ENCODE data around the gene ITGA1. TPM values are rescaled to one million over a fixed set of nuclear protein-coding genes. Genes with fewer than 3 reads are reported as not detected.

Gene ITGA1
- total RNA-seq, 4 donors from 2014 or later = 9.3 to 88.9 (median 17.6) TPM

GRCh38 chr5:52830650-52831049, 42.9 kb downstream of the ITGA1 start:
- intact Hi-C loops (cut with DNase I) = no loop called here
- no peak for DNase-seq
- no peaks in the 10 kb centered on the region for H3K27me3 ChIP-seq
- peaks cover 0 to 7% (median 0%) of the 10 kb centered on the region in 3 donors for H3K9me3 ChIP-seq
- H3K27ac ChIP-seq = no peak overlapping the region
- H3K4me3 ChIP-seq = no peak overlapping the region
- no peaks in the 10 kb centered on the region for H3K4me1 ChIP-seq
- WGBS, 2 donors = 78 to 79% methylated on average over 2 of the region's 2 CpGs
- H3K36me3 ChIP-seq = no peaks in the 10 kb centered on the region
- TF ChIP-seq CTCF (IDR thresholded peaks at IDR 0.05) = no peak
- TF ChIP-seq POLR2A (IDR thresholded peaks at IDR 0.05) = no peak

GRCh38 chr5:52831786-52832511, 44.2 kb downstream of the ITGA1 start:
- DNase-seq = no peak
- Histone ChIP-seq H3K27ac (no peak overlapping the region), H3K9me3 (peaks cover 0 to 7% (median 0%) of the 10 kb centered on the region in 3 donors), H3K27me3 (no peaks in the 10 kb centered on the region), H3K4me3 (no peak overlapping the region), H3K36me3 (no peaks in the 10 kb centered on the region), H3K4me1 (peaks cover 0 to 5% (median 0%) of the 10 kb centered on the region in 3 donors)
- intact Hi-C loops (cut with DNase I) = no loop called here
- 60 to 68% methylated on average over 2 of the region's 2 CpGs for WGBS, 2 donors
- TF ChIP-seq CTCF (IDR thresholded peaks at IDR 0.05) = no peak
- no peak for TF ChIP-seq POLR2A (IDR thresholded peaks at IDR 0.05)

- intact Hi-C loops (cut with DNase I) = no loop called here
- H3K4me3 ChIP-seq = no peak overlapping the region
- DNase-seq = no peak
- TF ChIP-seq CTCF (IDR thresholded peaks at IDR 0.05) (no peak), POLR2A (IDR thresholded peaks at IDR 0.05) (no peak)
- H3K27ac ChIP-seq = no peak overlapping the region
- H3K36me3 ChIP-seq = no peaks in the 10 kb centered on the region
- peaks cover 0 to 10% (median 0%) of the 10 kb centered on the region in 3 donors for H3K4me1 ChIP-seq
- H3K27me3 ChIP-seq = no peaks in the 10 kb centered on the region
- 74 to 85% methylated on average over 2 of the region's 2 CpGs for WGBS, 2 donors
- H3K9me3 ChIP-seq = no peaks in the 10 kb centered on the region
Observed at GRCh38 chr5:52834320-52834719, 46.6 kb downstream of the ITGA1 start.

- no peaks in the 10 kb centered on the region for H3K9me3 ChIP-seq
- DNase-seq = no peak
- 57 to 58% methylated on average over 7 of the region's 7 CpGs for WGBS, 2 donors
- TF ChIP-seq CTCF (IDR thresholded peaks at IDR 0.05) = no peak
- TF ChIP-seq POLR2A (IDR thresholded peaks at IDR 0.05) = no peak
- H3K27me3 ChIP-seq = no peaks in the 10 kb centered on the region
- H3K4me1 ChIP-seq = peaks cover 0 to 27% (median 0%) of the 10 kb centered on the region in 3 donors
- H3K4me3 ChIP-seq = peak overlapping the region in 1 of 4 donors; percentile 34
- H3K36me3 ChIP-seq = no peaks in the 10 kb centered on the region
- H3K27ac ChIP-seq = peak overlapping the region; percentile 45 to 79 (median 72)
- intact Hi-C loops (cut with DNase I) = no loop called here
Observed at GRCh38 chr5:52837068-52837467, 49.4 kb downstream of the ITGA1 start.

- H3K4me1 ChIP-seq = peaks cover 0 to 27% (median 0%) of the 10 kb centered on the region in 3 donors
- no peaks in the 10 kb centered on the region for H3K36me3 ChIP-seq
- WGBS, 2 donors = 62 to 83% methylated on average over 2 of the region's 2 CpGs
- H3K27me3 ChIP-seq = no peaks in the 10 kb centered on the region
- intact Hi-C loops (cut with DNase I) = no loop called here
- TF ChIP-seq CTCF (IDR thresholded peaks at IDR 0.05) (no peak), POLR2A (IDR thresholded peaks at IDR 0.05) (no peak)
- H3K9me3 ChIP-seq = no peaks in the 10 kb centered on the region
- no peak for DNase-seq
- H3K27ac ChIP-seq = peak overlapping the region in 3 of 4 donors; percentile 72 to 79 (median 72)
- peak overlapping the region in 1 of 4 donors; percentile 34 for H3K4me3 ChIP-seq
Observed at GRCh38 chr5:52837591-52838001, 49.9 kb downstream of the ITGA1 start.
